Stimulated activated CD4-positive, alpha-beta T cell treated with anti-CD3 and anti-CD28 coated beads, Interleukin-15, amount 100 ng/mL, for 24 hours (primary cell): ENCODE data around the gene FOXN3.
A peak's percentile ranks its signal among the peaks of the same experiment; 100 is the strongest.
"Not testable (repeated sequence)": the region's sequence is repeated elsewhere in the genome, so short reads cannot be mapped to it uniquely, and the experiment has no call there.

Experiments
- DNase-seq: peaks from one replicate; pipeline ENCODE4 v3.0.0-alpha.2; 2020

The FOXN3 gene

DNA sequence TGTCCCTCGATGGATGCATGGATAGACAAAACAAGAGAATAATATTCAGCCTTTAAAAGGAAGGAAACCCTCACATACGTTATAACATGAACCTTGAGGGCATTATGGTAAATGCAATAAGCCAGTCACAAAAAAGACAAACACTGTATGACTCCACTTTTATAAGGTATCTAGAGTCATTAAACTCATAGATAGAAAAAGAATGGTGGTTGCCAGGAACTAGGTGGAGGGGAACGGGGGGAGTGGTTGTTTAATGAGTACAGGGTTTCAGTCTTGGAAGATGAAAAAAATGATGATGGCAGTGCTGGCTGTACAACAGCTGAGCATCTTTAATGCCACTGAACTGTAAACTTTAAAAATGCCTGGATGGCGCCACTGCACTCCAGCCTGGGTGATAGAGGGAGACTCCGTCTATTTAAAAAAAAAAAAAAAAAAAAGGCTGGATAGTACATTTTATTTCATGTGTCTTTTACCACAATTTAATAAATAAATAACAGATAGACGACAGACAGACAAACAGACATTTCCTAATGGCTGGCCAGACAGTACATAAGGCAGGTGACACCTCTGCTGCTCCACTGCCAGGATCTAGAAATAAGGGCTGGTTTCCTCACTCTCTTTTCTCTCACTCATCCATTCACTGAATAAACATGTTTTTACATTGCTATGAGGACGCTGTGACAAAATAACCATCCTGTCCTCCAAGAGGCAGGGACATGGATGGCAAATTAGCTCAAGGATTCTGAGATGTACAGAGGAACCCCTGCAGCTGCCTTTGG lies 118.8 kb downstream of the FOXN3 start:
- no peak for DNase-seq

DNA sequence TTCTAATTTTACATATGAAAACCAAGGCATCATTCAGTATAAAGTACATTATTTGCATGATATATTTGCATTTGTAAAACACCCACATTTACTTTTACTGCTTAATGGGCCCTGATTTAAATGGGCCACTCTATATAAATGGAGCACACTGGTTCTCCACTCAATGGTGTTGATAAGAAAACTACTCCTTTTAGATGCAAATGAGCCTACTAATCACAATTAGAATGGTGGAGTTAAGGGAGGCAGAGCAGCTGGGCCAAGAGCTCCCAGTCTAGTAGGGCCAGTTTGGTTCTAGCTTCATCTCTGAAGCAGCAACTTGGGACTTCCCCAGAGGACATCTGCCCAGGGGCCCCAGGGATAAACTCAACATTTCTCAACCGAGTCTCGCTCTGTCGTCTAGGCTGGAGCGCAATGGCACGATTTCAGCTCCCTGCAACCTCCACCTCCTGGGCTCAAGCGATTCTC lies 120.7 kb downstream of the FOXN3 start:
- DNase-seq = no peak

DNA sequence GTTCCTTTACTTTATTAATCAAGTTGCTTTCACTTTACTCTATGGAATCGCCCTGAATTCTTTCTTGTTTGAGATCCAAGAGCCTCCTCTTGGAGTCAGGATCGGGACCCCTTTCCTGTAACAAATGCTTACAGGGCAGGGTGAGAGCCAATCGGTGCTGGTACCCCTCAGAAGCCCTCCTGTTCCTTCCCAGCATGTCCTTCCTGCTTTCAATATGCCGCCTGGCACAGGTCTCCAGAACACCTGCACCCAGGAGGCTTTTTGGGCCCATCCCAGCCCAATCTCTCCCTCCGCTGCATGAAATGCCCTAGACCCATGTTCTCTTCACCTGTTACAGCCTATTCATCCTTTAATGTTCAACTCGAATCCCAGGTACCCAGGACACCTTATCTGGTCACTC lies 122.2 kb downstream of the FOXN3 start:
- no peak for DNase-seq

DNA sequence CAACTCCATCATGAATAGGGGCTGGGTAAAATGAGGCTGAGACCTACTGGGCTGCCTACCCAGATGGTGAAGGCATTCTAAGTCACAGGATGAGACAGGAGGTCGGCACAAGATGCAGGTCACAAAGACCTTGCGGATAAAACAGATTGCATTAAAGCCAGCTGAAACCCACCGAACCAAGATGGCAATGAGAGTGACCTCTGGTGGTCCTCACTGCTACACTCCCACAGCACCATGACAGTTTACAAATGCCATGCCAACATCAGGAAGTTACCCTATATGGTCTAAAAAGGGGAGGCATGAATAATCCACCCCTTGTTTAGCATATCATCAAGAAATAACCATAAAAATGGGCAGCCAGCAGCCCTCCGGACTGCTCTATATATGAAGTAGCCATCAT lies 122.6 kb downstream of the FOXN3 start:
- DNase-seq = not testable (repeated sequence)

DNA sequence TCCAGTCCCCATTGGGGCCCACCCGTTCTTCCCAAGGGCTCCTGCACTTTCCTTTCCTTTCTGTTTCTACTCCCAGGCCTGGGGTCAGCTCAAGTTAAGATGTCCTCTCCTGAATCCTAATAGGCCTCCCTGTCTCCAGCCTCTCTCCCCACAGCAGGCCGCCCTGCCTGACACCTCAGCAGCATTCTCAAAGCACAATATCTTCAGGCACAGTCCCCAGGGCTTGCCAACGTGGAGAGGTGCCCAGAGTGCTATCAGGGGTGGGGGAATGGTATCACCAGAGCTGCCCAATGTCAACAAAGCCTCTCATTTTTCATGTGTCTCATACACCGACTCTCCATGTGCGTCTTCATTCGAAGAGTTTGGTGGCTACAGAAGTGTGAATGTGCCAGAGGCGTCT lies 123.0 kb downstream of the FOXN3 start:
- DNase-seq = no peak

DNA sequence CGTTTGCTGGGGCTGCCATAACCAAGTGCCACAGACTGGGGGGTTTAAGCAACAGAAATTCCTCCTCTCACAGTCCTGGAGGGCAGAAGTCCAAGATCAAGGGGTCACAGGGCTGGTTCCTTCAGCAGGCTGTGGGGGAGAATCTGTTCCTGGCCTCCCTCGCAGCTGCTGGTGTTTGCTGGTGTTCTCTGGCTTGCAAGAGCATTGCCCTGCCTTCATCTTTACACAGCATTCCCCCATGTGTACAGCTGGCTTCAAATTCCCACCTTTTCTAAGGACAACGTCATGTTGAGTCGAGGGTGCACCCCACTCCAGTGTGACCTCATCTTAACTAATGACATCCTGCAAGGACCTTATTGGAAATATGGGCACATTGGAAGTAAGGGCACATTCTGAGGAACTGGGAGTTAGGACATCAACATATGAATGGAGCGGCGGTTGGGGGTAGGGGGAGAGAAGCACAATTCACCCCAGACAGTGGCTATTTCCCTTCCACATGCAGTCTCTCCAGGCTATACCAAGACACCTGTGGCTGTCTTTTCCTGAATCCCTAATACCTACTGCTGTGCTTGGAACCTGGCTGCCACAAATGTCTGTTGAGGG lies 123.6 kb downstream of the FOXN3 start:
- DNase-seq = no peak

DNA sequence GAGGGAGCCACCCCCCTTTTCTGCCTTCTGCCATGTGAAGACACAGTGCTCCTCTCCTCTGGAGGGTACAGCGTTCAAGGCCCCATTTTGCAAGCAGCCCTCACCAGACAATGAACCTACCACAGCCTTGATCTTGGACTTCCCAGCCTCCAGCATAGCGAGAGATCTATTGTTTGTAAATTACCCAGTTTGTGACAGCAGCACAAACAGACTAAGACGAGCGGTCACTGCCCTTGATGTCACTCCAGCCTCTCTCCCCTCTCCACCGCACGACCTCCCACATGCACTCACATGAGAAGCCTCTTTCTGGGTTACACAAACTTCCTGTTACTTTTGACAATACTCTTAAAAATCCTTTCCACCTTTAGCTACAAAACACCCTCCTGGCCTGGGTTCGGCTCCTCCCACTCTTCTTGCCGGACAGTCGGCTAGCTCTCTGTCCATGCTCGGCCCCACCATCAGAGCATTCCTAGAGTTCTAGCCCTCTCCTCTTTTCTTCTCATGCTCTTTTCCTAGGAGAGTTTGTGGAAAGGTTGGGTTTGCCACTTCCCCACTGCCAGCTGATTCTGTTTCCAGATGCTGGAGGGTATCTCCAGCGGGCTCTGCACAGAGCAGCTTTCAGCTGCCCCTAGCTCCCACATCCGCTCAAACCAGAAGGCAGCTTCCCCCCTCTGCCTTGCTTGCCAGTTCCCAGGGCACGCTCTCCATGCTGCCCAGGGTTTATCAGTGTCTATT lies 124.3 kb downstream of the FOXN3 start:
- DNase-seq = no peak

DNA sequence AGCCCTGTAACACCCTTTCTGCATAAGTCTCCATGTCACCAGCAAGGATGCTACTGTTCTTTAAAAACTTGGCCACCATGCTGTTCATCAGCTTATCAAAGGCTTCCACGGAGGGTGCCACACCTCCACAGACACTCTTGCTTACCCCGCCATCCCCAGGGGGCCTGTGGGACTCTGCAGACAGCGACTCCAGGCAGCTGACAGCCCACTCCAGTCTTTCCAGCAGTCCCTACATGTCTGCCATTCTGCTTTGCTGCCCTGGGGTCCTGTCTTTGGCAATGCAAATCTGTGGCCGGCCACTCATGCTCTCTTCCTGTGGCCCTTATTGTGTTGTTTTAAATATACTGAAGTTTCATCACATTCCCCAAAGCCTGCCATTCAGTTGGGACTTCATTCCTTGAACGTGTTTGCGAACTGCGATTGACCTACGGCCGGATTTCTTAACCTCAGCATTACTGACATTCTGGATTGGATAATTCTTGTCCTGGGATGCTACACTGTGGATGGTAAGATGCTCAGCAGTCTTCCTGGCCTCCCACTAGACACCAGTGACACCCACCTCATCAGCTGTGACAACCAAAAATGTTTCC lies 125.6 kb downstream of the FOXN3 start:
- DNase-seq = no peak

DNA sequence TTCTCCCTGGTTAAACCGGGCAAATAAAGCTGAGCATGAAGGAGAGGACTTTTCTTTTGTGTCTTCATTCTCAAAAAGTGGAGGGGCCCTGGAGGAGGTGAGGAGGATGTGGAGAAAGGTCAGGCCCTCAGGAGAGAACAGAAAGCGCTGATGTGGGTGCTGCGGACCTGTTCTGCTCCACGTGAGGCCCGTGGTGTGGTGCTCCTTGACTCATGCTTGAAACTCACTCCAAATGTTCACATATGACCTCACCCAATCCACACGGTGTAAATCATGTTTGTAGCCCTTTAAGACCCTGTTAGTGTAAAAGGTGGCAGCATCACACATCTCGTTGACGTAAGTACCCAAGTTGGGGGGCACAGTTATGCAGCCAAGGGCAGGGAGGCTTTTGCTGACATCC lies 126.2 kb downstream of the FOXN3 start:
- no peak for DNase-seq

DNA sequence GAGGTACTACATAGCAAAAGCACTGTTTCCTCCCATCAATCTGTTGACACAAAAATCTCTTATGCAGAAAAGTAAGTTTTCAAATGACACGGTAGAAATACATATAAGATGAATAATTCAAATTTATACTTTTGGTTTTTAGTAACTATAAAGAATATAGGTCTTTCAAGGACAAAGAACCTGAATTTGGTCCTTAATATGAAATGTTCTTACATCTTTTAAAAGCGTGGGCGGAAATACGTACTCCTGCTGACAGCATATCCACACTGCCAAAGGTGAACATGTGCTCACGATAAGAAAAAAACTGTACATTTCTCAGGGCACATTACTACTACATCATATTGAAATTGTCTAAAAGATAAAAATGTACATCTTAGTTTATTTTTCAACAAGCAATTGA lies 127.6 kb downstream of the FOXN3 start:
- no peak for DNase-seq

DNA sequence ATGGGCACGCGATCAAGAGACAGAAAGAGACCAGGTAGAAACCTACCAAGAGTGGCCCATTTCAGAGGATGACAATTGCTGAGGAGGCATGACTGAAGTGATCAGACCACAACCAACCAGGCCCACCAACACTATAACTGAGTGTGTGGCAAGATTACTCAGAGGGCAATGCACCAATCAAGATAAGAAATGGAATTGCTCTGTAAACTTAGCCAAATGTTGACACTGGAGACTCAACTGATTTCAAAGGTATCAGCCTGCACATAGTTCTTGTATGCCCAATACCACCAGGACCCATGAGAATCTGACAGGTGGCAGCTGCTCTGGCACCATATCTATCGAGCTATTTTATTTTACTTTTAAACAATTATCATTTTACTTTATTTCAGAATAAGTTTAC lies 128.9 kb downstream of the FOXN3 start:
- DNase-seq = no peak

DNA sequence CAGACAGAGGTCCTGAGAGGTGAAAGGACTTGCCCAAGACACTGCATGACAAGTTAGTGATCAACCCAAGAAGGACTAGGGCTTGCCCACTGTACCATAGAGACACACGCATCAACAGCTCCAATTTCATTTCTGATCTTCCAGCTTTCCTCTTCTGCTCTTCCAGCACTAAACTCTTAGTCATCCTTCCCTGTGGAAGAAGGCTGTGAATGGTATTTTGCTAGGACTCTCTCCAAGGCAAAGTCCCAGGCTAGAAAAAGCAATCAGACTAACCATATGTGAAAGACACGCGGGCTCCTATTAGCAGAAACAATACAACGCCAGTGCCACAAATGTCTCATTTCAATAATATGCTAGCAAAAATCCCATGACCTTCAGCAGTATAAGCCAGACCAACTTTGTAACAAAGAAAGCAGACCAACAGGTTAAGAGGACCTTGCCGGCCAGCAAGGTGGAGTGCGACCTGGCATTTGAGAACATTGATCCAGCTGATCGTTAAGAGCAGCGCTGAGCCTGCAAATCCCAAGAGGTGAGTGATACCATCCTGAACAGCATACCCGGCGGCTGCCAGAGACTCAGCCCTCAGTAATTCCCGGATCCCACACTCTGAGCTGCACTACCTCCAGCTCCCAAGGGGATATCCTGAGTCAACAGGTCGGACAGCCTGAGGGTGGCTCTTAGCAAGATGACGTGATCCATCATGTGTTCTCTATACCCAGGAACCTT lies 132.5 kb downstream of the FOXN3 start:
- DNase-seq = no peak

DNA sequence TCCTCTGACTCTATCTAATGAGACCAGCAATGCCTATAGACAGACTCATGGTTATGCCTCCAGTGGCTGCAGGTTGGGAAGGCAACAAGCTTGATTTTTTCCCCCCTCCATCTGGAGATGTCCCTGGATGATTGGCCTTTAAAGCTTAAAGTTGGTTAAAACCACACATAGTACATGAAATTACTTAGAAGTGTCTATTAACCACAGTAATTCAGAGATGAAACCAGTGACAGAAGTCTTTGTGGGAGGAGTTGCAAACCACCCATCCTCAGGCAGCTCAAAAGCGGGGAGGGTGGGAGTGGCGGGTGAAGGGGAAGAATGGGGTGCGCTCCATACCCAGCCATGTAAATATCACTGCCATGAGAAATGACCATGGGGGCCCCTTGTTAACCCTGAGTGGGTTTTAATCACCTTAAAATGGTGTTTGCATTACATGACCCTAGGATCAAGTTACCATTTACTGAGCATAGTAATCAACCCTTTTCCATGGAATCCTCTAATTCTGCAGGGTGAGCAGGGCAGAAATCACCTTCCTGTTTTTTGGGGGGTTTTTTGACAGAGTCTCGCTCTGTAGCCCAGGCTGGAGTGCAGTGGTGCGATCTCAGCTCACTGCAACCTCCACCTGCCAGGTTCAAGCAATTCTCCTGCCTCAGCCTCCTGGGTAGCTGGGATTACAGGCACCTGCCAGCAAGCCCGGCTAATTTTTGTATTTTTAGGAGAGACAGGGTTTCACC lies 133.5 kb downstream of the FOXN3 start:
- DNase-seq = peak; percentile 65

DNA sequence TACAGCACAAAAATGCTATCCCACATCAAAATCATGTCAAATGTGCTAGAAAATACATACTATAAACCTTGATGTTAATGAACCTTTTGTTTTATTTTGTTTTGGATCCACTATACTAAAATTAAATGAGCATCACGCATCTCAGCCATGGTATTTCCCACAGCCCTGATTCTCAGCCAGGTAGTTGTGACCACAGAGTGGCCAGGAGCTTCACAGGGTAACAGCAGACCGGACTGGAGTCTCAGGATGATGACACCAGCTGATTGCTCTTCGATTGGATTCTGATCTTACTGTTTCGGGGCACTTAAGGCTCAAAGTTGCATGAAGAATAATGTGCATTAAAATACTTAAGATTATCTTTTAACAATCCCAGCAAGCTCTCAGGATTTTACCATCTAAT lies 134.8 kb downstream of the FOXN3 start:
- no peak for DNase-seq

DNA sequence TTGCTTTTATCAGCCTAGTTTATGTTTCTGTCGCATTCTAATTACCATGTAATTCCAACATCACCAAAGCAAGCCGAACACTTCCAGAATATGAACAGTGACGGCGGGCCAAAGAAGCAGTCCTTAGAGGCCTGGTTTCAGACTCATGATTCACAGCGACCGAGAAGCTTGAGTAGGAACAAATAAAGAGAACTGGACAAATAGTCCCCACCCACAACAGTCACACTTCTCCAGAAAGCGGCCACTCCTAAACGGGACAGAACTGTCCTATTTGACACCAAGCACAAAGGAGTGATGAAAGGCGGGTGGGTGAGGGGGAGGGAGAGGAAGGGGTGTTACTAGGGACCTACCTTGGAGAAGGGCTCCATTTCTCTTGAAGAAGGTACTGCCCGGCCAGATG lies 136.4 kb downstream of the FOXN3 start:
- DNase-seq = no peak

DNA sequence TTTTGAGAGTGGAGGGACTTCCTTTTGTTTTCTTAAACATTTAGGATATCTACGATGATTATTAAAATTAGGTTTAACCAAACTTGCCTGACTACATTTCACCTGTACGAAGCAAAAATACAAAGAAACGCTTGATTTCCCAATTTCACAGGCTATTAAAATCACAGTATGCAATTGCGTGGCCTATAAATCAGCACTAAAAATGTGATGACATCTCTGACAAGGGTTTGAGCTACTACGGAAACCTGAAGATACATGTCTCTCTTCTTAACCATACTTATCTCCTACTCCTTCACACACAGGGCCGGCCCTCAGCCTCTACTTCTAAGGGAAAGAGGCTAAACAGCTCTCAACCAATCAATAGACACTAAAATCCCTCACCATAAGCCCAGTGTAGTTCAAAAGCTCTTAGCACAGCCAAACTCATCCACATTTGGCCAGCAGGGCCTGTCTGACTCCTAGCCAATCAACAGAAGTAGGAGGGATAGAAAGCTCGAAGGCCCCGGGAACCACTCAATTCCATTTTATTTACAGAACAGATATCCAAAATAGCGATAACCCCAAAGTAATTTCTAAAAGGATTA lies 137.3 kb downstream of the FOXN3 start:
- DNase-seq = no peak

DNA sequence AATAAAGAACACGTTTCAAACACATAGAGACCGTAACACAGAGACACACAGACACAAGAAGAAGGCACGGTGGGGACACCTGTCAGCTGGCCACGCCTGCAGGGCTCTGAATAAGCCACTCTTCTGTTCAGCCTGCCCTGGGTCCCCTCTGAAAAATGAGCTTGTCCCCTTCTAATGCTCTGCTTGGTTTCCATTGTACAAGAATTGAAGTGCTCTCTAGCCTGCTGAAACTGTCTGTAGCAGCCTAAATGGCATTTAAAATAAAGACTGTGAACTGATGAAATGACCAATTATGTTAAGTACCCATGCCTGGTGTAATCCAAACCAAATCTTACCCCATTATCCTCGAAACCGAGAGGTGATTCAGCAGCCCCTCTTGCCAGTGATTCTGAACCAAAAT lies 139.8 kb downstream of the FOXN3 start:
- no peak for DNase-seq

DNA sequence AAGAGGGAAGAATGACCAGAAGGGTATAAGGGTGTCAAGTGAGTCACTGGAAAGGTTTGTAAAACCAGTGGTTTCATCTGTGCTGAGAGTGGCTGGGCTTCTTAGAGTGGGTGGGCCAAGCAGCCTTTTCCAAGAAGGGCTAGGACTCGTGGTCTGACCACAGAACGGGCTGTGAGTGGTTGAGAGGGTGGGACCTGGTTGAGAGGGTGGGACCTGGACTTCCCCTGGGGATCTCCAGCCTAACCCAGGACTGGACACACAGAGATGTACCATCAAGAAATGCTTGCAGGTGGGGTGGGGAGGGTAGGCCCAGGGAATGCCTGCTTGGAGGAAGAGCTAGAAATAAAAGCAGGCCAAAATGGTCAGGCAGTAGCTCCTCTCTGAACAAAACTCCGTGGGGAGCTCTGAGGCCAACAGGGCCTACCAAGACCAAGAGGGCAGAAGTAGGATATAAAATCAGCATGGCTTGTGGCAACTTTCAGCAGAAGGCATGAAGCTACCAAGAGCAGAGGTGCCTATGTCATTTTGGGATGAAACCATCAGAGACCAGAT lies 140.5 kb downstream of the FOXN3 start:
- DNase-seq = peak; percentile 90

DNA sequence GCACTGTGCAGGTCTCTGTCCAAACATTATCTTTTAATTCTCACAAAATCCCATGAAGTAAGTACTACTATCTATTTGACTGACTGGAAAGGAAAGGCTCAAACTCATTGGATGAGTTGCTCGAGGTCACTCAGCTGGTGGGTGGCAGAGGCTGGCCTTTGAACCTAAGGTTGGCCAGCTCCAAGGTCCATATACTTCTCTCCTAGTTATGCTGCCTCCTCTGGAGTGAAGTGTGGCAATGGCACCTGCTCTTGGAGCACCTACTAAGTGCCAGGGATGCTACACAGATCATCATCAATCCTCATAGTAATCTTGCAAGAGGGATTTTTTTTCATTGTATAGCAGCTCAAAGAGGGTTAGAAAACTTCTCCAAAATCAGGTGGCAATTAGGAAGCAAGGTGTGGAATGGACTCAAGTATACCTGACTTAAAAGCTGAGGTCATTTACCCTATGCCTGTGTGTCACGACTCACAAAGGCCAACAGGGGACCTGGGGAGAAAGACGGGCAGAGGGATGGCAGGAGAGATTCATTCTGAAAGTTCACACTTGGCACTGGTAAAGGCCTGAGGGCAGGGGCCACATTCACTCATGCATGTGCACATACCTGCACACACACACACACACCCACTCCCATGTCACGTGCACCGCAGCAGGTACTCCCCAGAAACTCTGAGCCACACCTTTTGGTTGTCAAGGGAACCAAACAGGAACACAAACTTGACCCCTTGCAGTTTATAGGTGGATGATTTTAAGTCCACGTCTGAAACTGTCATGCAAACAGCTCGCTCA lies 146.4 kb downstream of the FOXN3 start:
- DNase-seq = no peak

DNA sequence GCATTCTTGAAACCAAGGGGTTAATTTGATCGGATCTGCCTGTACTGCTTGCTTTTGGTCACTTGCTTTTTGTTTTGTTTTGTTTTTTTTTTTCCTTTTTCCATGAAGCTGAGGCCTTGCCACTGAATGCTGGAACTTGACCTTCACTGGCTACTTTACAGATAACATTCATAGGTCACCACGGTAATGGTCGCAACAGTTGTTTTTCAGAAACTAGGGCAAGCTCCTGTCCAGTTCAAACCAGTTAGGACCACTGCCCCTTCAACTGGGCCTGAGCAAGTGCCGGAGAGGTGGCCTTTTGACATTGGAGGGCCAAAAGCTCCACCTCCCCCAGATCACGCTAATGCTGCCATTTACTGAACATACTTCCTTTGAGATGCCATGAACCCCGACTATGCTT lies 147.6 kb downstream of the FOXN3 start:
- no peak for DNase-seq

DNA sequence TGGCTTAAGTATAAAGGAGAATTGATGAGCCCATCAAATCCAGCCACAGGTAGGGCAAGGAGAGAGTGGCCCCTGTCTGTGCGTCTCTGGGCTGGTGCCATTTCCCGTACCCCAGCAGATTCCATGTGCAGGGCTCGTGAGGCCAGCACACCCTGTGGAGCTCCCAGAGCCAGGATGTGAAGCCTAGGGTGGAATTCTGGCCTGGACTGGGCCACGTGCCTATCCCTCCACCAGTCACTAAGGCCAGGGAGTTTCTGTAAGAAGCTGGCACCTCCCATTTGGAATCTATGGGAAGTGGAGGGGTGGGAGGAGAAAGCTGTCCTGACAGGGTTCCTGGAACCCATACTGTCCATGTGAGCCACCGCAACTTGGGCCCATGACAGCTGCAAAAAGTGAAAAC lies 148.5 kb downstream of the FOXN3 start:
- DNase-seq = no peak
